ENCODE results near the gene RBFOX2.

DNA sequence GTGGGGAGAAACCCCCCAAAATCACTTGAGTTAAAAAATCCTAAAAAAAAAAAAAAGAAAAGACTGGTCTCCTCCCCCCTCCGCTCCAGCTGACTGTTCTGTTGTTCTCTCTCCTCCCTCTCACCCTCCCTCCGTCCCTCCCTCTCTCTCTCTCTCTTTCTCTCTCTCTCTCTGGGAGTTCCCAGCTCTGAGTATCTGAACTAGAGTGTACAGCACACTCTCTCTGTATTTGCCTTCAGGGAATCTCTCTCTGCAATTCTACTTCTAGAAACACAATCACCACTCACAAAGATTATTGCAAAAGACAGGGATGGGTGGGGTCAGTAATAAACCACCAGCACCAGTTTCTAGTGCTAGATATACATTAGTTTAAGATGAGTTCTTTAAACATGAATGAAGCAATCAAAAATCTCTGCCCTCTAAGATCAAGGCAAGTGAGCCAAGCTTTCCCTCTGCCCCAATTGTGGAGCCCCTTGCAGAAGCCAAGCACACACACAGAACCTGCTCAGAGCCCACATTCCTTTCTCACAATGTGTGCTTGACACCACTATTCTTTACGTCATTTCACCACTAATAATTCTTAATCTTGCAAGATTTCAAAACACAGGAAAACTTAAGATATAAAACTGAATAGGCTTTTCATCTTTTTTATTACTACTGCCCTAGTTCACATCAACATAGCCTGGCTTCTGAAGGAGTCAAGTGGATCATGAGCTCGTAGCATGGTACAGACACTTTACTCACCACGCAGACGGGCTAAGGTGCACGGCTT is 133.5 kb downstream of the RBFOX2 start:
- TF ChIP-seq CTCF (IDR thresholded peaks at IDR 0.05) = no peak
- TF ChIP-seq POLR2A (IDR thresholded peaks at IDR 0.05) = no peak
